Epithelial cell of proximal tubule (primary cell): Measurements from ENCODE around the gene NUB1. TPM values are rescaled to one million over a fixed set of nuclear protein-coding genes. Genes with fewer than 3 reads are reported as not detected.

Experiments
- DNase-seq: peaks from one replicate; pipeline ENCODE4 v3.0.0-alpha.2; 2011; ENCODE audit warnings: low read depth
- H3K4me3 ChIP-seq: 2 replicates; pipeline ENCODE4 v1.5.1; 2011; ENCODE audit warnings: low read depth, mild to moderate bottlenecking, low read length
- CTCF ChIP-seq: conservative IDR thresholded peaks from 2 replicates; pipeline ENCODE4 v1.5.1; 2012; ENCODE audit warnings: low read depth, mild to moderate bottlenecking, low read length
- total RNA-seq: library from RNA; depleted of rRNA; stranded (reverse); fragments of >200 nt; gene quantifications from 2 replicates; pipeline ENCODE4 v1.2.3, GENCODE V29; 2015

NUB1 gene
- total RNA-seq, 1 donor from 2014 or later: 70.7 TPM

- no peak overlapping the region for H3K4me3 ChIP-seq
- no peak for DNase-seq
- TF ChIP-seq CTCF: no peak
These were observed 82.3 kb downstream of the NUB1 start for GRCh38 chr7:151423936-151424335.

GRCh38 chr7:151424799-151425198, 83.2 kb downstream of the NUB1 start:
- TF ChIP-seq CTCF: no peak
- DNase-seq: no peak
- H3K4me3 ChIP-seq: no peak overlapping the region

- DNase-seq: no peak
- H3K4me3 ChIP-seq: no peak overlapping the region
- no peak for TF ChIP-seq CTCF
These were observed 84.2 kb downstream of the NUB1 start for GRCh38 chr7:151425670-151426440.

- TF ChIP-seq CTCF: no peak
These were observed 84.9 kb downstream of the NUB1 start for GRCh38 chr7:151426441-151426903.

GRCh38 chr7:151426904-151427704, 85.5 kb downstream of the NUB1 start:
- no peak for DNase-seq
- TF ChIP-seq CTCF: no peak
- no peak overlapping the region for H3K4me3 ChIP-seq

More at GRCh38 chr7:151426441-151426903, 84.9 kb downstream of the NUB1 start:
- DNase-seq: no peak
- H3K4me3 ChIP-seq: no peak overlapping the region

GRCh38 chr7:151427705-151428377, 86.2 kb downstream of the NUB1 start:
- no peak for TF ChIP-seq CTCF
- DNase-seq: no peak
- no peak overlapping the region for H3K4me3 ChIP-seq

Other genes starting within 250 kb of the NUB1 start
- not detected in 2 replicates for gene GBX1, start 174.1 kb upstream of the NUB1 start, total RNA-seq
- gene ASB10, start 154.6 kb upstream of the NUB1 start, total RNA-seq: not detected in 2 replicates
- not detected in 2 replicates for gene H2BK1, start 131.3 kb upstream of the NUB1 start, total RNA-seq
- 37.8 and 80.5 TPM in 2 replicates for gene ABCF2, start 114.6 kb upstream of the NUB1 start, total RNA-seq
- 40.1 and 45.6 TPM in 2 replicates for gene CHPF2, start 109.3 kb upstream of the NUB1 start, total RNA-seq
- gene SMARCD3, start 93.1 kb upstream of the NUB1 start, total RNA-seq: 6.9 and 8.1 TPM in 2 replicates
- 0.07 and 3.1 TPM in 2 replicates for gene WDR86, start 68.2 kb downstream of the NUB1 start, total RNA-seq
- not detected in 2 replicates for gene CRYGN, start 98.3 kb downstream of the NUB1 start, total RNA-seq
- gene RHEB, start 178.1 kb downstream of the NUB1 start, total RNA-seq: 130 and 157 TPM in 2 replicates